ENCODE results near the gene GIMAP8.
A peak's percentile ranks its signal among the peaks of the same experiment; 100 is the strongest.
"Not testable (repeated sequence)": the region's sequence is repeated elsewhere in the genome, so short reads cannot be mapped to it uniquely, and the experiment has no call there.

GIMAP8 gene

GRCh38 chr7:150435390-150436073 is 14.9 kb upstream of the GIMAP8 start:
- DNase-seq (ENCODE audit: low spot score) = no peak

- peak; percentile 27 for DNase-seq (ENCODE audit: low spot score)
These were observed 10.5 kb upstream of the GIMAP8 start for GRCh38 chr7:150439967-150440366.

- DNase-seq (ENCODE audit: low spot score) = no peak
These were observed 8.9 kb upstream of the GIMAP8 start for GRCh38 chr7:150441524-150441923.

- DNase-seq (ENCODE audit: low spot score) = no peak
These were observed 7.6 kb upstream of the GIMAP8 start for GRCh38 chr7:150442811-150443210.

GRCh38 chr7:150443793-150444540 is 6.5 kb upstream of the GIMAP8 start:
- DNase-seq (ENCODE audit: low spot score) = no peak

GRCh38 chr7:150444674-150445365 is 5.6 kb upstream of the GIMAP8 start:
- DNase-seq (ENCODE audit: low spot score) = no peak

GRCh38 chr7:150446288-150446938 is 4.0 kb upstream of the GIMAP8 start:
- DNase-seq (ENCODE audit: low spot score) = peak; percentile 50

GRCh38 chr7:150447966-150448788 is 2.3 kb upstream of the GIMAP8 start:
- DNase-seq (ENCODE audit: low spot score) = no peak

GRCh38 chr7:150448789-150449147 is 1.7 kb upstream of the GIMAP8 start:
- peak; percentile 95 for DNase-seq (ENCODE audit: low spot score)

- peak; percentile 24 for DNase-seq (ENCODE audit: low spot score)
These were observed 1.1 kb upstream of the GIMAP8 start for GRCh38 chr7:150449206-150449952.

GRCh38 chr7:150451097-150451793 is 815 bp downstream of the GIMAP8 start:
- peak; percentile 86 for DNase-seq (ENCODE audit: low spot score)

GRCh38 chr7:150451833-150452461 is 1.5 kb downstream of the GIMAP8 start:
- DNase-seq (ENCODE audit: low spot score) = peak; percentile 70

GRCh38 chr7:150453181-150453580 is 2.8 kb downstream of the GIMAP8 start:
- peak; percentile 61 for DNase-seq (ENCODE audit: low spot score)

GRCh38 chr7:150453892-150454291 is 3.5 kb downstream of the GIMAP8 start:
- no peak for DNase-seq (ENCODE audit: low spot score)

GRCh38 chr7:150457064-150457463 is 6.6 kb downstream of the GIMAP8 start:
- not testable (repeated sequence) for DNase-seq (ENCODE audit: low spot score)

GRCh38 chr7:150458235-150458634 is 7.8 kb downstream of the GIMAP8 start:
- DNase-seq (ENCODE audit: low spot score) = no peak

- no peak for DNase-seq (ENCODE audit: low spot score)
These were observed 8.3 kb downstream of the GIMAP8 start for GRCh38 chr7:150458756-150459155.

GRCh38 chr7:150461520-150461919 is 11.1 kb downstream of the GIMAP8 start:
- no peak for DNase-seq (ENCODE audit: low spot score)

GRCh38 chr7:150462413-150462812 is 12.0 kb downstream of the GIMAP8 start:
- no peak for DNase-seq (ENCODE audit: low spot score)

- no peak for DNase-seq (ENCODE audit: low spot score)
These were observed 13.0 kb downstream of the GIMAP8 start for GRCh38 chr7:150463461-150463860.
